ENCODE data around the gene ZNF334. TPM values are rescaled to one million over a fixed set of nuclear protein-coding genes. Genes with fewer than 3 reads are reported as not detected.

Gene ZNF334
- polyA plus RNA-seq, 1 donor (not counting 4 experiments of a cell fraction or from before 2014, with no cell fraction given), result 1.3 TPM

DNA sequence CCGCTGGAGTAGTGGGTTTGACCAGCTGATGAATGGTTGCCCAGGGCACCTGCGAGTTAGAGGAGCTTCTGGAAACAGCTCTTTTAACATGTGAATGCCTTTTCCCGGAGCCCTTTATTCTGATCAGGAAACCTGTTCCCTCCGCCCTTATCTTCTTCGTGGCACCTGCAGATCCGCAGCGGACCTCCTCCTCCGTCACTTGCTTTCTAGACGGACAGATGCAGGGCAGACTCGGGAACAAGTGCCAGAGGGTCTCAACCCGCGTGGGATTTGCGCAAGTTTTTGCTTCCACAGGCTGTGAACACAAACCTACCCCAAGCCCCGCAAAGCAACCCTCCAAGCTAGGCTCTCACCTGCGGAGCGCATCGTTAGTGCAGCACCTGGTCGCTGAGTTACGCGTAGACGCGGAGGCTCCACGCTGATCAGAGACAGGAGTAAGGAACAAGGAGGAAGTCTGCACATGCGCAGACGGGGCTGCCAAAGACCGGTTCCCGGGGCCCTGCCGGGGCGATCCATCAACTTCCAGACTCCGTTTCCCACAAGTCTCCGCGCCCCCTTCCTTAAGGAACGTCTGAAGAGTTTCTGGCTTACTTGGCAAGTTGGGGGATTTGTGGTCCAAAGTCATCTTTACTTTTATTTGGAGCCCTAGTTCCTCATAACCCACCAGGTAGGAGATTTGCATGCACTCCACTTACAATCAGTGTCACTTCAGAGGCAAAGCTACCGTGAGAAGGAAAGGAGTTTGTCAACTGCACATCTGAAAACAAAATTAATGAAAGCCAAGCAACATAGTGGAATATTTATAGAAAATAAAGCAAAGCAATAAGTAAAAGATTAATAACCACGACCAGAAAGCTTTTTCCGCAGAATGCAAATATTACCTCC, 54.3 kb downstream of the ZNF334 start:
- no peak for DNase-seq (ENCODE audit: low read depth, low spot score)
- H3K9ac ChIP-seq (ENCODE audit: control insufficient read depth, extremely low read depth, insufficient read depth, low read length), result no peak overlapping the region
- dilution Hi-C loops (cut with MboI; ENCODE audit: extremely low pct_ligation_motif_present, low sequenced_read_pairs), result no loop called here

DNA sequence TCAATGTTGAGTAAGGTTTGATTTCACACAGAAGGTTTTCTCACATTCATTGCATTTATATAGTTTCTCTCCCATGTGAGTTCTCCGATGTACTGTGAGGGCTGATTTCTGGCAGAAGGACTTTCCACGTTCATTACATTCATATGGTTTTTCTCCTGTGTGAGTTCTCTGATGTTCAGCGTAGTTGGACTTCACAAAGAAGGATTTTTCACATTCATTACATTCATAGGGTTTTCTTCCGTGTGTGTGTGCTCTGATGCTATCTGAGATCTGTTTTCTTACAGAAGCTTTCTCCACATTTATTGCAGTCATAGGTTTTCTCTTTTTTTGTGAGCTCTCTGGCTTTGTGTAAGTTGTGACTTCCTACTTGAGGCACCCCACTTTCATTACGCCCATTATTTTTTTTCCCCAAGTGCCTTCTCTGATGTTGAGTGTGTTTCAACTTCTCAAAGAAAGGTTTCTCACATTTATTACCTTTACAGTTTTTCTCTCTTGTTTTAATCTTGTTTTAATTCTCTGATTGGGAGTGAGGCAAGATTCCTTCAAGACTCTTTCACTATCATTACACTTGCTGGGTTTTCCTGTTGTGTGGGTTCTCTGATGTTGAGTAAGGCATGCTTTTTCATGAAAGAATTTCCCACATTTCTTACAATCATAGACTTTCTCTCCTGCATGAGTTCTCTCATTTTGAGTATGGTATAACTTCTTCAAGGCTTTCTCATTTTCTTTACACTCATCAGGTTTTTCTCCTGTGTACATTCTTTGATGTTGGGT, 56.9 kb downstream of the ZNF334 start:
- Histone ChIP-seq H3K4me2 (ENCODE audit: control insufficient read depth, extremely low read depth, insufficient read depth, low read depth, low read length) (no peak overlapping the region), H3K36me3 (ENCODE audit: control insufficient read depth in 2 of 2, extremely low read depth in 1 of 2, insufficient read depth in 2 of 2, low read length in 2 of 2) (no peaks in the 10 kb centered on the region), H3K9me3 (ENCODE audit: control insufficient read depth, low read depth, low read length) (peaks cover 6% of the 10 kb centered on the region), H4K20me1 (ENCODE audit: control insufficient read depth, extremely low read depth, insufficient read depth, low read length) (no peaks in the 10 kb centered on the region), H3K27me3 (ENCODE audit: control insufficient read depth, extremely low read depth, insufficient read depth, low read length) (peaks cover 11% of the 10 kb centered on the region), H3K4me1 (ENCODE audit: control insufficient read depth, extremely low read depth, insufficient read depth, low read length) (no peaks in the 10 kb centered on the region), H3K9ac (ENCODE audit: control insufficient read depth, extremely low read depth, insufficient read depth, low read length) (no peak overlapping the region), H2AFZ (ENCODE audit: control insufficient read depth, low read length) (no peak overlapping the region), H3K9me1 (ENCODE audit: control insufficient read depth, extremely low read depth, insufficient read depth, low read length) (no peaks in the 10 kb centered on the region), H3K27ac (ENCODE audit: control insufficient read depth, insufficient read depth, low read length) (no peak overlapping the region), H3K4me3 (ENCODE audit: control insufficient read depth in 2 of 3, extremely low read depth in 1 of 3, insufficient read depth in 2 of 3, low read depth in 1 of 3, low read length in 3 of 3) (no peak overlapping the region), H3K79me2 (ENCODE audit: control insufficient read depth, insufficient read depth, low read length) (no peaks in the 10 kb centered on the region)
- TF ChIP-seq EZH2 (IDR thresholded peaks at IDR 0.05; ENCODE audit: low read length), result no peak
- TF ChIP-seq, protein P1, sequence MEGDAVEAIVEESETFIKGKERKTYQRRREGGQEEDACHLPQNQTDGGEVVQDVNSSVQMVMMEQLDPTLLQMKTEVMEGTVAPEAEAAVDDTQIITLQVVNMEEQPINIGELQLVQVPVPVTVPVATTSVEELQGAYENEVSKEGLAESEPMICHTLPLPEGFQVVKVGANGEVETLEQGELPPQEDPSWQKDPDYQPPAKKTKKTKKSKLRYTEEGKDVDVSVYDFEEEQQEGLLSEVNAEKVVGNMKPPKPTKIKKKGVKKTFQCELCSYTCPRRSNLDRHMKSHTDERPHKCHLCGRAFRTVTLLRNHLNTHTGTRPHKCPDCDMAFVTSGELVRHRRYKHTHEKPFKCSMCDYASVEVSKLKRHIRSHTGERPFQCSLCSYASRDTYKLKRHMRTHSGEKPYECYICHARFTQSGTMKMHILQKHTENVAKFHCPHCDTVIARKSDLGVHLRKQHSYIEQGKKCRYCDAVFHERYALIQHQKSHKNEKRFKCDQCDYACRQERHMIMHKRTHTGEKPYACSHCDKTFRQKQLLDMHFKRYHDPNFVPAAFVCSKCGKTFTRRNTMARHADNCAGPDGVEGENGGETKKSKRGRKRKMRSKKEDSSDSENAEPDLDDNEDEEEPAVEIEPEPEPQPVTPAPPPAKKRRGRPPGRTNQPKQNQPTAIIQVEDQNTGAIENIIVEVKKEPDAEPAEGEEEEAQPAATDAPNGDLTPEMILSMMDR (optimal IDR thresholded peaks at IDR 0.05 in 1 of 3, IDR thresholded peaks at IDR 0.05 in 1 of 3, conservative IDR thresholded peaks at IDR 0.05 in 1 of 3; ENCODE audit: extremely low read depth in 1 of 3, insufficient read depth in 2 of 3, low read length in 3 of 3), result no peak
- FAIRE-seq (no peak), DNase-seq (ENCODE audit: low read depth, low spot score) (no peak)
- dilution Hi-C loops (cut with MboI; ENCODE audit: extremely low pct_ligation_motif_present, low sequenced_read_pairs), result no loop called here

More for the DNA sequence above, 54.3 kb downstream of the ZNF334 start:
- H3K79me2 ChIP-seq (ENCODE audit: control insufficient read depth, insufficient read depth, low read length), result no peaks in the 10 kb centered on the region
- no peaks in the 10 kb centered on the region for H3K36me3 ChIP-seq (ENCODE audit: control insufficient read depth in 2 of 2, extremely low read depth in 1 of 2, insufficient read depth in 2 of 2, low read length in 2 of 2)
- peaks cover 11% of the 10 kb centered on the region for H3K27me3 ChIP-seq (ENCODE audit: control insufficient read depth, extremely low read depth, insufficient read depth, low read length)
- H4K20me1 ChIP-seq (ENCODE audit: control insufficient read depth, extremely low read depth, insufficient read depth, low read length), result no peaks in the 10 kb centered on the region
- TF ChIP-seq, protein P1 (optimal IDR thresholded peaks at IDR 0.05 in 1 of 3, IDR thresholded peaks at IDR 0.05 in 1 of 3, conservative IDR thresholded peaks at IDR 0.05 in 1 of 3; ENCODE audit: extremely low read depth in 1 of 3, insufficient read depth in 2 of 3, low read length in 3 of 3), result no peak
- TF ChIP-seq EZH2 (IDR thresholded peaks at IDR 0.05; ENCODE audit: low read length), result no peak
- peak overlapping the region; percentile 61 for H3K4me2 ChIP-seq (ENCODE audit: control insufficient read depth, extremely low read depth, insufficient read depth, low read depth, low read length)
- no peak overlapping the region for H3K27ac ChIP-seq (ENCODE audit: control insufficient read depth, insufficient read depth, low read length)
- H3K4me3 ChIP-seq (ENCODE audit: control insufficient read depth in 2 of 3, extremely low read depth in 1 of 3, insufficient read depth in 2 of 3, low read depth in 1 of 3, low read length in 3 of 3), result no peak overlapping the region
- no peaks in the 10 kb centered on the region for H3K9me1 ChIP-seq (ENCODE audit: control insufficient read depth, extremely low read depth, insufficient read depth, low read length)
- H2AFZ ChIP-seq (ENCODE audit: control insufficient read depth, low read length), result peak overlapping the region; percentile 57
- no peak for FAIRE-seq
- H3K9me3 ChIP-seq (ENCODE audit: control insufficient read depth, low read depth, low read length), result peaks cover 6% of the 10 kb centered on the region
- no peaks in the 10 kb centered on the region for H3K4me1 ChIP-seq (ENCODE audit: control insufficient read depth, extremely low read depth, insufficient read depth, low read length)
